NB4 (cell line): ENCODE data around the gene CACNA2D2.
A peak's percentile ranks its signal among the peaks of the same experiment; 100 is the strongest.

Experiments
- DNase-seq: peaks from one replicate; pipeline ENCODE4 v3.0.0; 2010; ENCODE audit warnings: low read depth
- H3K4me3 ChIP-seq: one replicate; pipeline ENCODE4 v1.5.1; 2011; ENCODE audit warnings: mild to moderate bottlenecking, low read depth, low read length, moderate library complexity
- CTCF ChIP-seq: IDR thresholded peaks from one replicate; pipeline ENCODE4 v1.5.1; 2012; ENCODE audit warnings: low read depth, low read length
- MYC ChIP-seq: IDR thresholded peaks from 2 replicates; pipeline ENCODE4 v1.6.1; 2011; ENCODE audit warnings: low read depth, low read length
- POLR2A ChIP-seq: IDR thresholded peaks from 2 replicates; pipeline ENCODE4 v1.6.1; 2011; ENCODE audit warnings: mild to moderate bottlenecking; ENCODE audit not compliant: insufficient read length; ENCODE audit errors: extremely low read depth
- TF ChIP-seq, protein P1 (sequence below): IDR thresholded peaks from 2 replicates; pipeline ENCODE4 v1.6.1; 2011; ENCODE audit warnings: low read depth, low read length

Gene CACNA2D2

DNA sequence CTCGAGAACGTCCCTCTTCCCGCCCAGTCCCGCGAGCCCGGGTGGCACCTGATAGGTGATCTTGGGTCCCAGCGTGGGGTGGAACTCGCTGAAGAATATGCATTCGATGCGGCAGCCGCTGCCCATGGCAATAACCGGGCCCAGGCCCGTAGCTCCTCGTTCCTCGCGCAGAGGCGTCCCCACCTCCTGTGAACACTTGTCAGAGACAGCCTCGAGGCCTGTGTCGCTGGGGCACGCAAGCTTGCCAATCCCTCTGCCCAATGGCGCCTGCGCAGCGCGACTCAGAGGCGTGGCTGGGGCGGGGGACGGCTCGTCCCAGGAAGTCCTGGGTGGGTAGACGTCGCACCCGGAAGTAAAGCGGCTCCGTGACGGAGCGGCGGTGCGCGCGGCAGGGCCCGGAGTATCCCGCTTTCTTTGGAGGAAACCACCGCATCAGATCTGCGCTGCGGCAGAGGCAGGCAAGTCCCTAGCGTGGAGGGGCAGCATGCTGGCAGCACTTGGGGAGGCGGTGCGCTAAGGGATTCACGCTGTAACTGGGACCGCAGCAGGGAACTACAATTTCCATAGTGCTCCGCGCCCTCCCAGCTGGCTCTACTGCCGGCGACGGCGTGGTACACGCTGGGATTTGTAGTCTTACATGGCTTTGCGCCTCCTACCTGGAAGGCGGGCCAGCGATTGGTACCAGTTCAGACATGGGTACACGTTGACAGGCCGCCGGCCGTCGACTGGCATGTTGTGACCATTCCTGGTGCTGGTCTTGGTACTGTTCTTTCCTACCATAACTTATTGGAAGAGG, 152.7 kb downstream of the CACNA2D2 start, which contains the start of the genes CYB561D2 and NPRL2:
Gene CYB561D2 (plus strand): TSS at position 336 of the 796 bp plus-strand sequence. CDS start 572 bp downstream, outside the sequence.
Gene NPRL2 (minus strand): TSS at position 249 of the 796 bp plus-strand sequence. CDS start 123 bp downstream, at position 126.
- peak within 1 kb of the TSS; percentile 86 for H3K4me3 ChIP-seq
- DNase-seq = peak; percentile 97
- TF ChIP-seq MYC (no peak; the same call in 1 of the 2 replicates), POLR2A (peak; percentile 83), CTCF (no peak)
- TF ChIP-seq, protein P1, sequence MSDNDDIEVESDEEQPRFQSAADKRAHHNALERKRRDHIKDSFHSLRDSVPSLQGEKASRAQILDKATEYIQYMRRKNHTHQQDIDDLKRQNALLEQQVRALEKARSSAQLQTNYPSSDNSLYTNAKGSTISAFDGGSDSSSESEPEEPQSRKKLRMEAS = peak; percentile 89

DNA sequence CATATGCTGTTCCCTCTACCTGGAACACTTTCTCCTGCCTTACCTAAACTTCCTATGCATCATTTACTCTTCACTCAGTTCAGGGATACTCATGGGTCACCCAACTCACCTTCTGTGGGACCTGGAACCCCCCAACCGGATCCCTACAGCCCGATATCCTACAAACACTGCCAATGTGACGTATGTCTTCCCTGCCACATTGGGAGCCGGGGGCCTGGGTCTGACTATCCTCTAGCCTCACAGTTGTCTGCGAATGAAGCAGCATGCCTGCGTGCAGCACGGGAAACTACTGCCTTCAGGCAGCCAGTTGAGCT, 153.3 kb downstream of the CACNA2D2 start:
- TF ChIP-seq POLR2A (no peak), CTCF (no peak), MYC (no peak)
- TF ChIP-seq, protein P1 = no peak
- peak overlapping the region; percentile 86 for H3K4me3 ChIP-seq
- no peak for DNase-seq

DNA sequence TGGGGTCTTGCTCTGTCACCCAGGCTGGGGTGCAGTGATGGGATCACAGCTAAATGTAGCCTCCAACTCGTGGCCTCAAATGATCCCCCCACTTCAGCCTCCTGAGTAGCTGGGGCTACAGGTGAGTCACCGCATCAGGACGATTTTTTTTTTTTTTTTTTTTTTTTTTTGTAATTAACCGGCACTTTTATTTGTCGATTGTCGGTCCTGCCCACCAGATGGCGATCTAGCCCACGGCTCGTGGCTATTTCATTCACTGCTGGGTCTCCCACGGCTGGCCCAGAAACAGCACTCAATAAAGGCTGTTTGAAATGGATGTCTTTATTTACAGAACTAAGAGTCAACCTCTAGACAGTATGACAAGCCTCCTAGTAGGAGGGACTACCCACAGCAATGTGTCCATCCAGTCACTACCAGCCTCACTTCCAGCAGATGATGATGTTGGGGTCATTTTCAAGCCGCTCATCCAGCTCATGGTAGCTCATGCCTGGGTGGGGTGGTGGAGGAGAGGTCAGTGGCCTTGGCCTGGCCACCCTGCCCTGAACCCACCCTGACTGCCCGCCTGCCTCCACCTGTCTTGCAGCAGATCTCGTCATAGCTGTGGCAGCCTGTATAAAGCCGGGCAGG, 156.1 kb downstream of the CACNA2D2 start:
- peak; percentile 52 for TF ChIP-seq CTCF
- TF ChIP-seq POLR2A = no peak
- TF ChIP-seq, protein P1 = peak; percentile 22; the same call in 1 of the 2 replicates
- TF ChIP-seq MYC = 0 out of 2 replicates have a peak, but pooled peaks have one; percentile 14
- H3K4me3 ChIP-seq = no peak overlapping the region
- DNase-seq = peak; percentile 81

DNA sequence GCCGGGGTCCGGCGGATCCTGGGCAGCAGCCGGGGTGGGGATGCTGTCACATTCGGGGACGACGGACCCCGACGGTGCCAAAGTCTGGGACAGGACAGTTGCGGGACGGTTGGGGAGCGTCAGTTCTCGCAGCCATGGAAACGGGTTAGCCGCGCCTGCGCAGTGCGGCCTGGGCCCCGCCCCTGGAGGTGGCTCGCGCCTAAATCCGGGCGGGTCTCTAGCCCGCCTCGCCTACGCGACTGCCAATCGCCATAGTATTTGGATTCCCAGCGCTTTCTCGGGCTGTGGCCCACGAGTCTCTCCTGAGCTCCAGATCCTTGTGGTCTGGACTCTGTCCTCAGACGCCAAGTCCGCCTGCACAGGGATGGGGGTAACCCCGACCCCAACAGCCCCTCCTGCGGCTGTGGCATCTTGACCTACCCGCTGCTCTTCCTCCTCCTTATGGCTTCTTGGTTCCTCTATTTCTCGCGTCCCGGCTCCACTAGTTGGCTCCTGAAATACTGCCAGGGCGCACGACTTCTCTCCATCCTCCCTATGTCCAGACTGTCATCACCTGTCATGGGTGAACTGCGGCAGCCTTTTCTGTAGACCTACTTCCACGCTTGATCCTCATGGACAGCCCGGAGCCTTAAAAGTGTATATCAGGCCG, 157.7 kb downstream of the CACNA2D2 start, which contains the start of gene ZMYND10:
Gene ZMYND10 (minus strand): TSS at position 147 of the 649 bp plus-strand sequence. CDS start 153 bp downstream, outside the sequence.
- DNase-seq = no peak
- TF ChIP-seq POLR2A (no peak), MYC (no peak), CTCF (no peak)
- TF ChIP-seq, protein P1 = no peak
- no peak within 1 kb of the TSS for H3K4me3 ChIP-seq

GRCh38 chr3:50345008-50345407, 158.4 kb downstream of the CACNA2D2 start:
- TF ChIP-seq, protein P1 = no peak
- TF ChIP-seq CTCF = no peak
- no peak for TF ChIP-seq MYC
- TF ChIP-seq POLR2A = no peak
- no peak for DNase-seq
- H3K4me3 ChIP-seq = no peak overlapping the region
